Activated T-cell treated with anti-CD3 and anti-CD28 coated beads, Interleukin-2, amount 50 U/mL, for 4 hours (primary cell): ENCODE data around the gene NUDT19. TPM values are rescaled to one million over a fixed set of nuclear protein-coding genes. Genes with fewer than 3 reads are reported as not detected.

Experiments
- ATAC-seq, 2 donors: fragments of 200-7000 bp; cut with Tn5 transposase; one replicate each; pipeline ENCODE4 v1.10.0; 2021
- DNase-seq: peaks from one replicate; pipeline ENCODE4 v3.0.0-alpha.2; 2020
- H3K27me3 Mint-ChIP-seq: one replicate; pipeline ENCODE4 v1.8.0; 2021; ENCODE audit warnings: low read depth, mixed read lengths
- H3K36me3 Mint-ChIP-seq: one replicate; pipeline ENCODE4 v1.8.0; 2022; ENCODE audit warnings: mixed read lengths; ENCODE audit not compliant: insufficient read depth
- H3K4me1 Mint-ChIP-seq: one replicate; pipeline ENCODE4 v1.8.0; 2021; ENCODE audit warnings: low read depth, mixed read lengths
- H3K4me3 Mint-ChIP-seq: one replicate; pipeline ENCODE4 v1.8.0; 2021; ENCODE audit warnings: mild to moderate bottlenecking, moderate library complexity, mixed read lengths
- H3K9me3 Mint-ChIP-seq: one replicate; pipeline ENCODE4 v1.8.0; 2021; ENCODE audit warnings: mixed read lengths
- total RNA-seq, 3 donors: library from RNA; stranded (reverse); gene quantifications; one replicate each; pipeline ENCODE4 v1.2.1, GENCODE V29; 2021

The NUDT19 gene
- total RNA-seq, 3 donors from 2014 or later: 22.3 to 27.8 (median 24.7) TPM

DNA sequence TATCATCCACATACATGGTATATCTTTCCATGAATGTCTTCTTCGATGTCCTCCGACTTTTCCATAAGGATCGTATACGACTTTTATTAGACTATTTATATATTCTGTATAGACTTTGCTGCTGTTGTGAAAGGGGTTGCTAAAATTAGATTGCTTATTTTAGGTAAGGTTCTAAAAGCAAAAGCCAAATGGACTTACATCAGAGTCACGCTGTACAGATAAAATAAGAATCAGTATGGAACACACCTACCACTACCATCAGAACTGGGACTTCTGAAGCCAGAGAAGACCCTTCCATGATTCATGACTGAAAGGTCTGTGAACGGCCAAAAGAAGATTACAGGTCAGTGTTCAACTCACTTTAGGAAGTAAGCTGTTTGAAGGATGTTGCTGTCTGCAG, 25.5 kb upstream of the NUDT19 start:
- H3K27me3 Mint-ChIP-seq: no peaks in the 10 kb centered on the region
- no peaks in the 10 kb centered on the region for H3K9me3 Mint-ChIP-seq
- peaks cover 17% of the 10 kb centered on the region for H3K4me1 Mint-ChIP-seq
- no peak overlapping the region for H3K4me3 Mint-ChIP-seq
- no peak for DNase-seq
- peaks cover 7% of the 10 kb centered on the region for H3K36me3 Mint-ChIP-seq
- no peak for ATAC-seq

DNA sequence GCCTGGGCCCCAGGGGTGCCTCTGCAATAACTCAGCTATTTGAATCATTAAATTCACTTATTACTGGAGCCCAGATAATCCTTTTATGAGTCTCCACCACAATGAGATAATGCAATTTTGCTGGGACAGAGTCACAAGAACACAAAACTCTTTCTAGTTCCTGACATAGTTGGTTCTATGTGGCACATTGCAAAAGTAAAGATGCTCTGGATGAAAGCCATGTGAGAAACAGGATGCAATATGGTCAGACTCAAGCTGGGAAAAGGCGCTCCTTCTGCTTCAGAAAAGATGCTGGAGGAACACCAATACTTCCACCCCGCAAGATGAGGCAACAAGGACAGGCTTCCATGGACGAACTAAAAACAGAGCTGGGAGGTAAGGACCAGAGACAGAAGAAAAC, 22.3 kb upstream of the NUDT19 start:
- no peaks in the 10 kb centered on the region for H3K27me3 Mint-ChIP-seq

DNA sequence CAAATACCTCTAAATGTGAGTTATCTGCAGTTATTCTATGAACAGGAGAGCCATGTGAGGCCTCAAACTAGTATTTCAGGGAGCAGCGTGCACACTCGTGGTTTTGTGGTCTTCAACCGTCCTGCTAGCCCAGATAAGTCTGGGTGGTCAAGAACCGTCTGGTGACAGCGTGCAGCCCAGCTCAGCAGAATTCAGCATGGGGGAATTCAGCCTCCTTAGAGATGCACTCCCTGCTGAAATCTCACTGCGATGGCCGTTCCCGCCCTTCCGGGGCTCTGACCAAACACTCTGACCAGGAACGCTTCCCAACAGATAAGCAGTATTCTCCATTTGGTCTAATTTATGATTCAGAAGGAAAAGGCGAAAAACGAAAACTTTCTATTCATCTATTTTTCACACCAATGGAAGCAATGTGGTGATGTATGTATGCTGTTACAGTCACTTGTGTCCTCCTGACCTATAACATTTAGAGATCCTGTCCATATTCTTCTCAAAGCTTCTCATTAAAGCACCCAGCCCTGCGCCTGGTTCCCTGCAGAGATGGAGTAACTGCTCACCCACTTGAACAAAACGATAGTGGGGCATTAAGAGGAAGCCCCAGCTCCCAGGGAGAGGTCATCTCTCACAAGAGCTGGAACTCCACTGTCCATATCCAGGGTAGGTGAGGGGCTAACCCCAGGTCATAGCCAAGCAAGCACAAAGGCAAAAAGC, 19.6 kb upstream of the NUDT19 start:
- Mint-ChIP-seq H3K36me3 (peaks cover 4% of the 10 kb centered on the region), H3K9me3 (no peaks in the 10 kb centered on the region), H3K4me1 (peaks cover 39% of the 10 kb centered on the region), H3K4me3 (no peak overlapping the region), H3K27me3 (peaks cover 2% of the 10 kb centered on the region)
- ATAC-seq (no peak), DNase-seq (no peak)

More for the DNA sequence above, 22.3 kb upstream of the NUDT19 start:
- Mint-ChIP-seq H3K9me3 (no peaks in the 10 kb centered on the region), H3K4me1 (peaks cover 39% of the 10 kb centered on the region), H3K36me3 (peaks cover 7% of the 10 kb centered on the region), H3K4me3 (no peak overlapping the region)
- DNase-seq (no peak), ATAC-seq (no peak)

DNA sequence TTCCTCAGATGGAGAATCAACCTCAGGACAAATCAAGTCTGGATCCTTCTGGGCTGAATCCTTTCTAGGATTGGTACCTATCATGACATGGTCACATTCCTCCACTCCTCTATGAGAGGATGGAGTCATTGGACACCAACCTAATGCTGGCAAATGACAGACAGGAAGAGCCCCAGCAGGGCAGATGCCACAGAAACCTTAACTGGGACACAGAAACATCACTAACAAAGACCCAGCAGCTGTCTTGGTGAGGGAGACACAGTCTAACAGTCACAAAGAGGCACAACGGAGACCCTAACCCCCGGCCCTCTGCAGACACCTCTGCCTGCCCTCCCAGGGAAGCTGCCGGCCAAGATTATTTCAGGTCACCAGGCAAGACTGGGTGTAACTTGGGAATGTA, 18.8 kb upstream of the NUDT19 start:
- no peaks in the 10 kb centered on the region for H3K9me3 Mint-ChIP-seq
- DNase-seq: no peak
- peaks cover 4% of the 10 kb centered on the region for H3K36me3 Mint-ChIP-seq
- ATAC-seq: no peak
- peaks cover 10% of the 10 kb centered on the region for H3K27me3 Mint-ChIP-seq
- H3K4me1 Mint-ChIP-seq: peaks cover 39% of the 10 kb centered on the region
- peak overlapping the region; percentile 31 for H3K4me3 Mint-ChIP-seq

DNA sequence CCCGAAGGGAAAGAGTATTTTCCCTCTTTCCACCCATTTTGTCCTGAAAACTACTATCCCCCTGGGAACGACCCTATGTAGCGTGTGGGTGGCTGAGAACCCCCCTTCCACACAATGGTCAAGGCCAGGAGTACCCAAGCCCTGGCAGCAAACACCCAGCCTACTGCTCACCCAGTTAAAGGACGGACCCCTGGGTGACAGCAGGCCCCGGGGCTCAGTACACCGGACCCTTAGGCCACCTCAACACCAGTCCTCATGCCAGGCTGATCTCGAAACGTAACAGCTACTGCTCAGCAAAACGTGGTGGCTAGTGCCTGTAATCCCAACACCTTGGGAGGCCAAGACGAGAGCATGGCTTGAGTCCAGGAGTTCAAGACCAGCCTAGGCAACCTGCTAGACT, 18.0 kb upstream of the NUDT19 start:
- Mint-ChIP-seq H3K4me3 (peak overlapping the region; percentile 95), H3K9me3 (no peaks in the 10 kb centered on the region), H3K27me3 (peaks cover 12% of the 10 kb centered on the region), H3K4me1 (peaks cover 39% of the 10 kb centered on the region), H3K36me3 (peaks cover 4% of the 10 kb centered on the region)
- DNase-seq (no peak), ATAC-seq (no peak)

DNA sequence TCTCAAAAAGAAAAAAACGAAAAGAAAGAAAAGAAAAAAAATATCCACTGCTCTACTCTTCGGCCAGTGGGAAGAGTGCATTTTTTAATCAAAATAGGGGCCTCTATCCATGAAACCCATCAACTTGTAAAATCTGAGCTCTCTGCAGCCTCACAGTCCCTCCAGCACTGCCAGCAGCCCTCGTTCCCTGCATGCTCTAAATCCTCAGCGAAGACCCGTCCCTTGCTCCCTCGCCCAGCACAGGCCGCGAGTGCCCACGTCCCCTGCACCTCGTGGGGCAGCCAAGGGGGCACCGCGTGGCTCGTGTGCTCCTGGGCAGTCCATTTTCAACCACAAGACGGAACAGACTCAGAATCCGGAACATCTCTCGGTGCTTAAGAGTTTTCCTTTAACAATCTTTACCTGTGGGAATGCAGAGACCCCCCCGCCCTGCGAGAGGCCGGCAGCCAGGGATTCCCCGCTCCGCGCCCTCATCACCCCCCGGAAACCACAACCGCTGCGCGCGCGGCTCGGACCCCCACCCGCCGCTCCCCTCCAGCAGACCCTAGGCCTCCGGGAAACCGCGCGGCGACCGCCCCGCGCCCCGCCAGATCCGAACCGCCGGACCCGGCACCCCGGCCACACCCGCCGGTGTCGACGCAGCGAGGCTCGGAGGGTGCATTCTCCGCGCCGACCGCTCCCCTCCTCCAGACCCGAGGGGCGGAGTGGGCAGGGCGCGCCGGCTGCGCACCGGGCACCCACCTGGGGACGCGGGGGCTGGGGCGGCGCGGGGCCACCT, 17.3 kb upstream of the NUDT19 start:
- Mint-ChIP-seq H3K4me1 (peaks cover 36% of the 10 kb centered on the region), H3K36me3 (peaks cover 4% of the 10 kb centered on the region), H3K9me3 (no peaks in the 10 kb centered on the region), H3K27me3 (peaks cover 12% of the 10 kb centered on the region), H3K4me3 (peak overlapping the region; percentile 95)
- DNase-seq (no peak), ATAC-seq (no peak)

DNA sequence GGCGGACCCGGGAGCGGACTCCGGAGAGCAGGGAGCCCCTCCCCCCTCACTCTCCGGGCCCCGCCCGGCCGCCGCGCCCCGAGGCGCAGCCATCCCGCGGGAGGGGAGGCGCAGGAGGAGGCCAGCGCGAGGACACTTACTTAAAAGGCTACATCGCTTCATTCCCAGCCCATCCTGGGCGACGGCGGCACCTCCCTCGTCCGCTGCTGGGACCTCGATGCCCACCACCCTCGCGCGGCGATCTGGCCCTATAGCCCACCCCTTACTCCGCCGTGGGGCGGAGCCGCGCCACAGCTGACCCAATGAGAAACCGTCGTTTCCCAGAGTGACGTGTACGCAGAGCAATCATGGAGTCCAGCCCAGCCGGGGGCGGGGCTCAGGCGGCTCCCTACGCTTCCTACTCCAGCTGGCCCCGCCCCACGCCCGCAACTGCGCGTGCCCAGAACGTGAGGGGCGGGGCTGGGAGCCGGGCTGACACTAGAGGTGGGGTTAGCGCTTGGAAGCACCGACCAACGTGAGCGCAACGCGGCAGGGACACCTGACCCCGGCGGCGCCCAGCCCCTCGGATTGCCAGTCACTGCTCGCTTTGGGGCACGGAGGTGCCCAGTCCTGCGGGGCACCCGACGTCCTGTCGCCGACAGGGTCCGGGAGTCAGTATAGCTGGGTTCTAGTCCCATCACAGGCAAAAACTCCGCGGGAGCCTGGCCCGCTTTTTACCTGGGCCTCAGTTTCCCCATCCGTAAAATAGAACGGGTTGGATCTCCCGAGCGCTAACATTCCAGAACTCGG, 16.5 kb upstream of the NUDT19 start, which contains the start of gene ANKRD27:
Gene ANKRD27 (minus strand): TSS at position 250 of the 789 bp plus-strand sequence. CDS start 16,165 bp downstream, outside the sequence.
- DNase-seq (peak; percentile 97), ATAC-seq (peak; percentile 97)
- Mint-ChIP-seq H3K9me3 (no peaks in the 10 kb centered on the region), H3K27me3 (peaks cover 12% of the 10 kb centered on the region), H3K36me3 (no peaks in the 10 kb centered on the region), H3K4me3 (peak within 1 kb of the TSS; percentile 95), H3K4me1 (peaks cover 28% of the 10 kb centered on the region)

DNA sequence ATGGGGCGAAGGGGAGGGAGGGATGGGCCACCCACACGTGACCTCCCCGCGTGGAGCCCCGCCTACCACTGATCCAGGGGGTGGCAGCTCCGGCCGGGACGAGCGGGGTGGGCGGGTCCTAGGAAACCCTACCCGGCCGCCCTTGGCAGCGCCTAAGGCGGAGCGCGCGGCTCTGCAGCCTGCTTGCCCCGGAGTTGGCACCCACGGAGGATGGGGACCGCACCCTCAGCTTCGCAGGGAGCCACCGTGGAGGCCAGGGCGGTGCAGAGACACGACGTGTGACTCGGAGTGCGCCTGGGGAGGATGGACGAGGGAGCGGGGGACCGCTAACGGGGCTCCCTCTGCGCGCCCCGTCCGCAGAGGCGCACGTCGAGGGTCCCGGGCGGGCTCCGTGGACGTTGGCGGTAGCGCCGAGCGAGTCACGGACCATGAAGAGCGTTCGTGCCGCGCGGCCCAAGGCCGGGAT, 15.9 kb upstream of the NUDT19 start, which contains the start of gene RGS9BP:
Gene RGS9BP (plus strand): TSS at position 129 of the 466 bp plus-strand sequence. CDS start 416 bp downstream, outside the sequence.
- Mint-ChIP-seq H3K27me3 (peaks cover 12% of the 10 kb centered on the region), H3K4me1 (peaks cover 25% of the 10 kb centered on the region), H3K4me3 (peak within 1 kb of the TSS; percentile 86), H3K36me3 (no peaks in the 10 kb centered on the region), H3K9me3 (no peaks in the 10 kb centered on the region)
- DNase-seq (peak; percentile 46), ATAC-seq (peak; percentile 15 to 36)

DNA sequence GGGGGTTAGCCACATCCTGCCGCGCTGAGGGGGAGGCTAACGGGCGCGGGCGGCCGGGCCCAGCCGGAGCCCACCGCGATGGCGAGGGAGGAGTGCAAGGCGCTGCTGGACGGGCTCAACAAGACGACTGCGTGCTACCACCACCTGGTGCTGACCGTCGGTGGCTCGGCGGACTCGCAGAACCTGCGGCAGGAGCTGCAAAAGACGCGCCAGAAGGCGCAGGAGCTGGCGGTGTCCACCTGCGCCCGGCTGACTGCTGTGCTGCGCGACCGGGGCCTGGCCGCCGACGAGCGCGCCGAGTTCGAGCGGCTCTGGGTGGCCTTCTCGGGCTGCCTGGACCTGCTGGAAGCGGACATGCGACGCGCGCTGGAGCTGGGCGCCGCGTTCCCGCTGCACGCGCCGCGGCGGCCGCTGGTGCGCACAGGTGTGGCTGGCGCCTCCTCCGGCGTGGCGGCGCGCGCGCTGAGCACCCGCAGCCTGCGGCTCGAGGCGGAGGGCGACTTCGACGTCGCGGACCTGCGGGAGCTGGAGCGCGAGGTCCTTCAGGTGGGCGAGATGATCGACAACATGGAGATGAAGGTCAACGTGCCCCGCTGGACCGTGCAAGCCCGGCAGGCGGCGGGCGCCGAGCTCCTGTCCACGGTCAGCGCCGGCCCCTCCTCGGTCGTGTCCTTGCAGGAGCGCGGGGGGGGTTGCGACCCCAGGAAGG, 15.3 kb upstream of the NUDT19 start:
- Mint-ChIP-seq H3K36me3 (no peaks in the 10 kb centered on the region), H3K4me1 (peaks cover 25% of the 10 kb centered on the region), H3K4me3 (peak overlapping the region; percentile 86), H3K9me3 (no peaks in the 10 kb centered on the region), H3K27me3 (peaks cover 12% of the 10 kb centered on the region)
- no peak for ATAC-seq
- no peak for DNase-seq

DNA sequence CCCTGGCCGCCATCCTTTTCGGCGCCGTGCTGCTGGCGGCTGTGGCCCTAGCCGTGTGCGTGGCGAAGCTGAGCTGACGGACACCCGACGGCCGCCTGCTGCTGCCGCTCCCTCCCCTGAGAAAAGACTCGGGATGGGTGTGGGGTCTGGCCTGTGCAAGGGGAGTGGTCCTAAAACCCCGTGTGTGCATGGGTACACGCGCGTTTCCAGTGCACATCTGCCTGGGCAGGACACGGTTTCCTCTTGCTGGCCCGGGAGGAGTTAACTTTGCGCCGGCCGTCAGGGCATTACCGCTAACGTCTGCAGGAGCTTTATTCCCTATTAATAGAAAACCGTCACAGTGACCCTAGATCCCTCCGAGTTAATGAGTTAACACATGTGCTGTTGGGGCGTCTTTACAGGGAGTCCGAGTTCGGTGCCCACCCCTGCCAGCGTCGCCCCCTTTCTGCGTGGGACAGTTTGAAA, 14.7 kb upstream of the NUDT19 start:
- Mint-ChIP-seq H3K27me3 (peaks cover 12% of the 10 kb centered on the region), H3K9me3 (no peaks in the 10 kb centered on the region), H3K4me1 (peaks cover 22% of the 10 kb centered on the region), H3K4me3 (peak overlapping the region; percentile 58), H3K36me3 (no peaks in the 10 kb centered on the region)
- DNase-seq: no peak
- no peak for ATAC-seq

DNA sequence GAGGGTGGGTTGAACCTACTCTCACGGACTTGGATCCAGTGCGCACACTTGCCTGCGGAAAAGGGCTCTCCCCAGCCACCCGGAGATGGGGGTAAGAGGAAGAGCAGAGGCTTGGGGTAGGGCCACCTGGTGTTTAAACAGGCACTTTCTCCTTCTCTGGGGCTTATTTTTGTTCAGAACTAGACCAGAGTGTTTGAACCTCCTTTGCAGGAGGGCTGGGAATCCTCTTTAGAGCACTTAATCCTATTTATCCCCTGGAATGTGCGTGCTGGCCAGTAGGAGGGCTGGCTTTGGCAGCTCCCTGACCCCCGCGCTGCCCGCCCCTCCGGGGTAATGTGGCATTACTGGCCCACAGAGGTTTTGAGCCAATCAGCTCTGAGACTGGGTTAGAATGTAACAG, 14.0 kb upstream of the NUDT19 start:
- no peak for ATAC-seq
- Mint-ChIP-seq H3K4me3 (peak overlapping the region; percentile 58), H3K4me1 (peaks cover 16% of the 10 kb centered on the region), H3K9me3 (no peaks in the 10 kb centered on the region), H3K36me3 (no peaks in the 10 kb centered on the region), H3K27me3 (peaks cover 14% of the 10 kb centered on the region)
- no peak for DNase-seq

DNA sequence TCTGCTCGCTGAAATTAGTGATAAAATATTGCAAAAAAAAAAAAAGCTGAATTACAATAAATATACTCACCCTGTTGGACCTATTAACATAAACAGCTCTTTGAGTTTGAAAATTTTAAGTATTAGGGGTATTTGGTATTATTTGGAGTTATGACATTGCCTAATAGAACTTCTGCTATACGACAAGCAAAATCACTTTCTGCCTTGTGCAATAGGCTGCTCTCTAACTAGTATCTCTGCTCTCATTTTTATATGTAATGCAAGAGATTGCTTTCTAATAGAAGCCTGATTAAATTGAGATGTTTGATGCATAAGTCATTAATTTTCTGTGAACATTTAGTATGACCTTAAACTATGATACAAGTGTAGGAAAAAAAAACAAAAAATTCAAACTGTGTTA, 10.6 kb upstream of the NUDT19 start:
- no peak for ATAC-seq
- no peaks in the 10 kb centered on the region for H3K4me1 Mint-ChIP-seq
- no peaks in the 10 kb centered on the region for H3K36me3 Mint-ChIP-seq
- H3K27me3 Mint-ChIP-seq: peaks cover 14% of the 10 kb centered on the region
- DNase-seq: no peak
- H3K9me3 Mint-ChIP-seq: no peaks in the 10 kb centered on the region
- H3K4me3 Mint-ChIP-seq: no peak overlapping the region

DNA sequence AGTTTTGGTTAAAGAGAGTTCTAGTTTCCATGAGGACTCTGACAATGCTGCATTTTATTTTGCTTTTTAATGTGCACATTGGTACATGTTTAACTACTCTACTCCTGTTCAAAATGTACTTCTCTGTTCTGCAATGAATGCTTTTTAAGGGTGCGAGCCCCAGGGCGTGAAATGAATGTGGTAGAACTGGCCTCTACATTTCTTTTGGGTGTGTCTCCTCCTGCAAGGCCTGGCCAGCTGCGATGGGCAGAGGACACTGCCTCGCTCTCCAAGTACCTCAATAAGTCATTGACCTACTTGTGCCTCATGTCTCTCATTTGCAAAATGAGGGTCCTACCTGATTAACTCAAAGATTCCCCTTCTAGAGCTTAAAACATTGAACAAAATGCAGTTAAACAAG, 9.3 kb upstream of the NUDT19 start:
- no peaks in the 10 kb centered on the region for H3K4me1 Mint-ChIP-seq
- no peaks in the 10 kb centered on the region for H3K36me3 Mint-ChIP-seq
- DNase-seq: no peak
- H3K27me3 Mint-ChIP-seq: peaks cover 8% of the 10 kb centered on the region
- no peak overlapping the region for H3K4me3 Mint-ChIP-seq
- no peak for ATAC-seq
- H3K9me3 Mint-ChIP-seq: no peaks in the 10 kb centered on the region
